ENCODE measurements around the gene TBC1D5.

Gene TBC1D5

DNA sequence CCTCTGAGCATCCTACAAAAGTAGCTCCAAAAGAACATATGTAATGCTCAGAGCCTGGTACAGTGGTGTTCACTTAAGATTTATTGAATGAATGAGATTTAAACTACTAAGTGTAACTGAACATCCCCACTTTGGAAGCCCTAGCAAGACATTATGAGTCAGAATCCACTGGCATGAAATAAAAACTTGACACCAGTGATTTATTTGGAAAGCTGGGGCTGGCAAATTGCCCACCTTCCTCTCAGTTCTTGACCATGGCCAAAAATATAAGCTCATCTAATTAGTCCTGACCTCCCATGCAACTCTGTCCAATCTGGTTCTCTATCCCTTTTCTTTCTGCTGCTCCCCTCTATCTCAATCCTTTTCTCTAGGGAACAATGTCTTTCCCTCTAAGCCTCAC is 439.7 kb downstream of the TBC1D5 start:
- no peak overlapping the region for H3K27ac ChIP-seq (ENCODE audit: insufficient read depth, low read depth, low read length, poor library complexity, severe bottlenecking)
- H3K4me3 ChIP-seq (ENCODE audit: insufficient read depth, low read depth, low read length): no peak overlapping the region
- H3K36me3 ChIP-seq (ENCODE audit: control insufficient read depth, insufficient read depth, low read length): no peaks in the 10 kb centered on the region
- H3K4me1 ChIP-seq (ENCODE audit: control insufficient read depth, insufficient read depth, low read length): no peaks in the 10 kb centered on the region
- H3K9me3 ChIP-seq (ENCODE audit: control insufficient read depth, low read length): no peaks in the 10 kb centered on the region
- H3K27me3 ChIP-seq (ENCODE audit: control insufficient read depth, insufficient read depth, low read length, poor library complexity, severe bottlenecking): no peaks in the 10 kb centered on the region

DNA sequence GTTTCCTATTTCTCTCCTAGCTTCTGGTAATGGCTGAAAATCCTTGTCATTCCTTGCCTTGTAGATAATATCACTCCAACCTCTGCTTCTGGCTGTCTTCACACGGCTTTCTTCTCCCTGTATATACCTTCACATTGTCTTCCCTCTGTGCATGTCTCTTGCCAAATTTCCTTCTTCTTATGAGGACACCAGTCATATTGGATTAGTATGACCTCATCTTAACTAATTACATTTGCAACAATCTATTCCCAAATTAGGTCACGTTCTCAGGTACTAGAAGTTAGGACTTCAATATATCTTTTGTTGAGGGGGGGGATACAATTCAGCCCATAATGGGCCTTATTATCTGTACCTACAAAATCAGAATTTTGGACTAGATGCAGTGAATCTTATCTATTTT is 440.3 kb downstream of the TBC1D5 start:
- no peaks in the 10 kb centered on the region for H3K27me3 ChIP-seq (ENCODE audit: control insufficient read depth, insufficient read depth, low read length, poor library complexity, severe bottlenecking)
- H3K4me3 ChIP-seq (ENCODE audit: insufficient read depth, low read depth, low read length): no peak overlapping the region
- H3K4me1 ChIP-seq (ENCODE audit: control insufficient read depth, insufficient read depth, low read length): no peaks in the 10 kb centered on the region
- H3K27ac ChIP-seq (ENCODE audit: insufficient read depth, low read depth, low read length, poor library complexity, severe bottlenecking): no peak overlapping the region
- 87 to 100% methylated on average over 1 to 2 of the region's 2 CpGs for WGBS, 2 experiments
- no peaks in the 10 kb centered on the region for H3K36me3 ChIP-seq (ENCODE audit: control insufficient read depth, insufficient read depth, low read length)
- H3K9me3 ChIP-seq (ENCODE audit: control insufficient read depth, low read length): no peaks in the 10 kb centered on the region

DNA sequence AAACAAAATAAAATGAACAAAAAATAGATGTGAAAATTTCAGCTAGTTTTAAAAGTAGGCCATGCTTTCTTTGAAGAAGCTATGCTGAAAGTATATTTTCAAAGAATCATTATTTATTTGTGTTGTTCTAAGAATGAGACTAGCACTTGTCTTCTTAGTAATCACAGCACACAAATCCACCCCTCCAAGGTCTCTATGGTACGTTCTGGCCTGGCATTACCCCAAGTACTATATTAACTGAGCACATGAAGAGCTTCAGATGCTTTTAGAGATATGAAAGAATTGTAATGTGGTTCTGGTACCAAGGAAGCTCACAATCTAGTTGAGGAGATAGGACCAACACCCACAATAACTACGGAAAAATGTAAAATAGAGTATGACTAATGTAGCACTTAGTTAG is 441.2 kb downstream of the TBC1D5 start:
- no peak overlapping the region for H3K27ac ChIP-seq (ENCODE audit: insufficient read depth, low read depth, low read length, poor library complexity, severe bottlenecking)
- H3K4me1 ChIP-seq (ENCODE audit: control insufficient read depth, insufficient read depth, low read length): no peaks in the 10 kb centered on the region
- H3K27me3 ChIP-seq (ENCODE audit: control insufficient read depth, insufficient read depth, low read length, poor library complexity, severe bottlenecking): no peaks in the 10 kb centered on the region
- WGBS, 2 experiments: 94 to 98% methylated on average over 2 of the region's 2 CpGs
- H3K36me3 ChIP-seq (ENCODE audit: control insufficient read depth, insufficient read depth, low read length): no peaks in the 10 kb centered on the region
- no peaks in the 10 kb centered on the region for H3K9me3 ChIP-seq (ENCODE audit: control insufficient read depth, low read length)
- no peak overlapping the region for H3K4me3 ChIP-seq (ENCODE audit: insufficient read depth, low read depth, low read length)

DNA sequence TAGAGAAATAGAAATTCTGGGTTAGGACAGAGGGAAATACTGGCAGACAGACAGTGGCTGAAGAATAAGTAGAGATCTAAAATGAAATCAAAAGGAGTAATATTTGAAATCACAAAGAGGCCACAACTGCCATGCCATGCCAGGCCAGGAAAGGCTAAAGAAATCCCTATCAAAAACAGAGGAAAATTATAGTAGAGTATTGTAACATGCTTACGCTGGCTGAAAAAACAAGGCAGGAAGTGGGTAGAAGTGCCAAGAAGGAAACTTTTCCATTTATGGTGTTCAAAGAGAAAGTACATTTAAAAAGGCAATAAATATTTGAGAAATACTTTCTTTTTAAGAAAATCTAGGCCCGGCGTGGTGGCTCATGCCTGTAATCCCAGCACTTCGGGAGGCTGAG is 442.0 kb downstream of the TBC1D5 start:
- H3K4me1 ChIP-seq (ENCODE audit: control insufficient read depth, insufficient read depth, low read length): no peaks in the 10 kb centered on the region
- no peaks in the 10 kb centered on the region for H3K27me3 ChIP-seq (ENCODE audit: control insufficient read depth, insufficient read depth, low read length, poor library complexity, severe bottlenecking)
- WGBS, 2 experiments: 92 to 94% methylated on average over 4 of the region's 4 CpGs
- no peak overlapping the region for H3K4me3 ChIP-seq (ENCODE audit: insufficient read depth, low read depth, low read length)
- H3K27ac ChIP-seq (ENCODE audit: insufficient read depth, low read depth, low read length, poor library complexity, severe bottlenecking): no peak overlapping the region
- H3K9me3 ChIP-seq (ENCODE audit: control insufficient read depth, low read length): no peaks in the 10 kb centered on the region
- H3K36me3 ChIP-seq (ENCODE audit: control insufficient read depth, insufficient read depth, low read length): no peaks in the 10 kb centered on the region

DNA sequence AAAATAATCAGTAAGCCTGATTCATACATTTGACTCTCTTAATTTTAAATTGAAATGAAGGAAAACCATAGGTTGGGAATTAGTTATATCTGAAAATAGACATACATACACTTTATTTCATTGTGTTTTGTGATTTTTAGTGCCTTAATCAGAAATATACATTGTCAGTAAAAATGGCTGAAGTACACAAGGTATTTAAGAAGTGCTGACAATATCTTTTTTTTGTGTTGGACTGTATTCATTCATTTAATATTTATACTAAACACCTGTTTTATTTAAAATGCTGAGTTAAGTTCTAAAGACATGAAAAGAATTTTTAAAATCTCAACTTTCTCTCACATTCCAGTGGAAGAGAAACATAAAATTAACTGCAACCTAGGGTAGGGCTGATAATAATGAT is 444.4 kb downstream of the TBC1D5 start:
- no peak overlapping the region for H3K4me3 ChIP-seq (ENCODE audit: insufficient read depth, low read depth, low read length)
- H3K4me1 ChIP-seq (ENCODE audit: control insufficient read depth, insufficient read depth, low read length): no peaks in the 10 kb centered on the region
- no peaks in the 10 kb centered on the region for H3K36me3 ChIP-seq (ENCODE audit: control insufficient read depth, insufficient read depth, low read length)
- H3K27ac ChIP-seq (ENCODE audit: insufficient read depth, low read depth, low read length, poor library complexity, severe bottlenecking): no peak overlapping the region
- H3K9me3 ChIP-seq (ENCODE audit: control insufficient read depth, low read length): no peaks in the 10 kb centered on the region
- H3K27me3 ChIP-seq (ENCODE audit: control insufficient read depth, insufficient read depth, low read length, poor library complexity, severe bottlenecking): no peaks in the 10 kb centered on the region

DNA sequence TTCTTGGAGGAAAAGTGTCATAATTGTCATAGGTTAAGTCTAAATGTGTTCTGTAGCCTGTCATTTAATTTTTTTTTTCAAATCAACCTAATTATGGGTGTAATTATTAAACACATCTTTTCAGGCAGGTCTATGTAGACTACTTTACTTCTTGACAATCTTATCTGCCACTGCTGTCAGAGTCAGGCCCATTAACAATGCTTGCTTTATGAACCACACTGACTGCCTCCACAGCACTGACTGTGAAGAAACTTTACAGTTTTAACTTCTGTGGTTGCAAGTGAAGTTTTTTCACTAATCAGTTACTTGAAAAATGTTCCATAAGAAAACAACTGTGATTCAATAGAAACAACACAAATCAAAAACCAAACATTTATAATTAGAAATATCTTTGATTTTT is 449.9 kb downstream of the TBC1D5 start:
- Histone ChIP-seq H3K36me3 (ENCODE audit: control insufficient read depth, insufficient read depth, low read length) (no peaks in the 10 kb centered on the region), H3K27ac (ENCODE audit: insufficient read depth, low read depth, low read length, poor library complexity, severe bottlenecking) (no peak overlapping the region), H3K27me3 (ENCODE audit: control insufficient read depth, insufficient read depth, low read length, poor library complexity, severe bottlenecking) (no peaks in the 10 kb centered on the region), H3K4me3 (ENCODE audit: insufficient read depth, low read depth, low read length) (no peak overlapping the region), H3K4me1 (ENCODE audit: control insufficient read depth, insufficient read depth, low read length) (no peaks in the 10 kb centered on the region), H3K9me3 (ENCODE audit: control insufficient read depth, low read length) (no peaks in the 10 kb centered on the region)

DNA sequence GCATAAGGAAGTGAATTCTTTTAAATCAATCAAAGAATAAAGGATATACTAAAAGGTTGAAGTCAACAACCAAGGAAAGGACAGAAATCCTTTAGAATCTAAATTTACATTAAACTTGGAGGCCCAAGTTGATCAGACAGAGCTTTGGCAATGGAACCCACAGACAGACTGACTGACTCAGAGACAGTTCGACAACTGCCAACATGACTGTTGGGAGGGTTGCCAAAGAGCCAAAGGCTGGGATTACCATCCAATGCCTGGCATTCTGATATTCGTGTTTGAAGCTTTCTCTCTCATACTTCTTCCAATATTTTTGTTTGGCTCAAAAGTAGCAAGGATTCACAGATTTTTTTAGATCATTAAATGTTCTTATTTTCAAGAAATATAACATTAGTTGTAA is 451.5 kb downstream of the TBC1D5 start:
- Histone ChIP-seq H3K27ac (ENCODE audit: insufficient read depth, low read depth, low read length, poor library complexity, severe bottlenecking) (no peak overlapping the region), H3K4me1 (ENCODE audit: control insufficient read depth, insufficient read depth, low read length) (no peaks in the 10 kb centered on the region), H3K9me3 (ENCODE audit: control insufficient read depth, low read length) (no peaks in the 10 kb centered on the region), H3K4me3 (ENCODE audit: insufficient read depth, low read depth, low read length) (no peak overlapping the region), H3K36me3 (ENCODE audit: control insufficient read depth, insufficient read depth, low read length) (no peaks in the 10 kb centered on the region), H3K27me3 (ENCODE audit: control insufficient read depth, insufficient read depth, low read length, poor library complexity, severe bottlenecking) (no peaks in the 10 kb centered on the region)
- 91 to 94% methylated on average over 2 of the region's 2 CpGs for WGBS, 2 experiments

DNA sequence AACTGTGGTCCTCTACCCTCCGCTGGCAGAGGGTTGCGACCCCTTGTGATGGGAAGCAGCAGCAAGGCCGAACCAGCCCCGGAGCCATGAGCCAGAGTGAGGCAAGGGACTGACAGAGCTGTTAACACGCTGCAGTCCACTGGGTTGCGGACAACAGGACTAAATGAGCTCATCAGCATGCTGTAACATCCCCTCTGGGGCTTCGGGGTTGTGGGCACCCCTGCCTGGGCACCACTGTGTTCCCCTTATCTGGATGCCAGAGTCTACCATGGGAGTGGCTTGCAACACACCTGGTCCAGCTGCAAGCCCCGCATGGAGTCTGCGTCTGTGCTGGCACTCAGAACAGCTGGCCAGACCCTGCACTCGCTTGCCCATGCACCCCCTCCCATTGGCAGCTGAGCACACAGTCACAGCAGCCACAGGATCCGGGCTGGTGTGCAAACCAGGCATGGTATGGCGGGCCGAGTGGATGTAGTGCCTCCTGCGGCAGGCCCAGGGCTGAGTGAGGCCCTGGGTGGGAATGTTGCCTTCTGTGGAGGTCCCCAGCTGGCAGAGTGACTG is 453.5 kb downstream of the TBC1D5 start:
- H3K9me3 ChIP-seq (ENCODE audit: control insufficient read depth, low read length): no peaks in the 10 kb centered on the region
- no peaks in the 10 kb centered on the region for H3K27me3 ChIP-seq (ENCODE audit: control insufficient read depth, insufficient read depth, low read length, poor library complexity, severe bottlenecking)
- no peaks in the 10 kb centered on the region for H3K36me3 ChIP-seq (ENCODE audit: control insufficient read depth, insufficient read depth, low read length)
- no peak overlapping the region for H3K4me3 ChIP-seq (ENCODE audit: insufficient read depth, low read depth, low read length)
- no peak overlapping the region for H3K27ac ChIP-seq (ENCODE audit: insufficient read depth, low read depth, low read length, poor library complexity, severe bottlenecking)
- H3K4me1 ChIP-seq (ENCODE audit: control insufficient read depth, insufficient read depth, low read length): no peaks in the 10 kb centered on the region
- 94 to 95% methylated on average over 14 of the region's 14 CpGs for WGBS, 2 experiments

DNA sequence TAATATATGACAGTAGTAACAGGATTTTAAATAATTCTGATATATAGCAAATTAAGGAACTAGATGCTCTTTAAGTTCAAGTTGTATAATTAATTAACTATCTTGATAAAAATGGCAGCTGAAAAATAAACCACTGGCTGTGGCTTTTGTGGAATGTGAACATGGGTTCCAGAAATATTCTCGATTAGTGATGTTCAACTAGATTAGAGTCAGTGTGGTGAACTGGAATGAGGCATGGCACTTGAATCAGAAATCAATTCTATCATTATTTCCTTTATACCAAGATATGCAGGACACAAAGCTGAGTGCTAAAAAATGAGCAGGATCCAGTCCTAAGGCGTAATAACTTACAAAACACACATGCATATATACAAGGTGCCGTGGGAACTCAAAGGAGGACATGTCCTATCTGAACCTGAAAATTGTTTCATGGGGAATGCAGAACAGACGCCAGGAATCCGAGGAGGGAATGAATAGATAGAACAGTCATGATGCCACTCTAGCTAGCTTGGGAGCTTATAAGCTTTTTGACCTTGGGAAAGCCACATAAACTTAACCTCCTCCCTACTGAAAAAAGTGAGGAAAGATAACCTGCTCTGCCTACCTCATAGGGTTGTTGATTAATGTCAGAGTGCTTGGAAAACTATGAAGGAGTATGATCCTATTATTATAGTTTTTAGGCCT is 455.3 kb downstream of the TBC1D5 start:
- no peaks in the 10 kb centered on the region for H3K36me3 ChIP-seq (ENCODE audit: control insufficient read depth, insufficient read depth, low read length)
- H3K4me3 ChIP-seq (ENCODE audit: insufficient read depth, low read depth, low read length): no peak overlapping the region
- no peaks in the 10 kb centered on the region for H3K4me1 ChIP-seq (ENCODE audit: control insufficient read depth, insufficient read depth, low read length)
- H3K27ac ChIP-seq (ENCODE audit: insufficient read depth, low read depth, low read length, poor library complexity, severe bottlenecking): no peak overlapping the region
- 93 to 96% methylated on average over 5 of the region's 5 CpGs for WGBS, 2 experiments
- no peaks in the 10 kb centered on the region for H3K9me3 ChIP-seq (ENCODE audit: control insufficient read depth, low read length)
- H3K27me3 ChIP-seq (ENCODE audit: control insufficient read depth, insufficient read depth, low read length, poor library complexity, severe bottlenecking): no peaks in the 10 kb centered on the region

DNA sequence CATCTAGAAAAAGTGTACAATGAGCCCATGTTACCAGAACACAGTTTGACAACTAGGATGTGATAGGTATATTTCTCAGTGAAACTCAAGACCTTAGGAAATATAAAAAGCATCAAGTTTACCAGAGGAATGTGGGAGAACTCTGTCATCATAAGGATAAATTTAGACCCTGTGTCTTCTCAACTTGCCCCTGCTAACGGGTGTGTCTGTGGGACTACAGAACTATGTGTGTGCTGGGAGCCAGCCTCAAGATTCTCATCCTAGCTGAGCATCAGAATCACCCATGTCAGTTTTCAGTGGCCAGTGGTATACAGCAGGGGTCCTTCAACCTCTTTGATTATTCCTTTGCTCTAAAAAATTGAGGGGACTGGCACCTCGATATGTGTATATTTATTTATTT is 464.4 kb downstream of the TBC1D5 start:
- Histone ChIP-seq H3K4me3 (ENCODE audit: insufficient read depth, low read depth, low read length) (no peak overlapping the region), H3K36me3 (ENCODE audit: control insufficient read depth, insufficient read depth, low read length) (no peaks in the 10 kb centered on the region), H3K27ac (ENCODE audit: insufficient read depth, low read depth, low read length, poor library complexity, severe bottlenecking) (no peak overlapping the region), H3K27me3 (ENCODE audit: control insufficient read depth, insufficient read depth, low read length, poor library complexity, severe bottlenecking) (no peaks in the 10 kb centered on the region), H3K9me3 (ENCODE audit: control insufficient read depth, low read length) (no peaks in the 10 kb centered on the region), H3K4me1 (ENCODE audit: control insufficient read depth, insufficient read depth, low read length) (no peaks in the 10 kb centered on the region)
- WGBS, 2 experiments: 88 to 91% methylated on average over 1 of the region's 2 CpGs

DNA sequence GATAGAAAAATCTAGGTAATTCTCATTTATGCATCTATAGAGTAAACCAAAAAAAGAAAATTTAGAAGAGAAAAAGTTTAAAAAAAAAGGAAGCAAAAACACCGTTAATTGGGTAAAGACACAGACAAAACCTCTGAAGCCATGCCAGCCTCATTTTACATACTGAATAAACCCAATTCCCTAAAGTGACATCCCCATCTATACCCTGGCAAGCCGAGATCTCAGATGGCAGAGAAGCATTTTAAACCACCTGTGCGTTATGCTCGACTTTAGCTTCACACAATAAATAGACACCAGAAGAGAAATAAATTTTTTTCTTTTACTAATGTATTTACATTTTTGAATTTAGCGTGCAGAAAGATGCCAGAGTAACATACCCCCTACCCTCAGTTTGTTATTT is 475.6 kb downstream of the TBC1D5 start:
- 95 to 97% methylated on average over 3 to 4 of the region's 5 CpGs for WGBS, 2 experiments
- Histone ChIP-seq H3K9me3 (ENCODE audit: control insufficient read depth, low read length) (no peaks in the 10 kb centered on the region), H3K27me3 (ENCODE audit: control insufficient read depth, insufficient read depth, low read length, poor library complexity, severe bottlenecking) (no peaks in the 10 kb centered on the region), H3K4me1 (ENCODE audit: control insufficient read depth, insufficient read depth, low read length) (no peaks in the 10 kb centered on the region), H3K27ac (ENCODE audit: insufficient read depth, low read depth, low read length, poor library complexity, severe bottlenecking) (no peak overlapping the region), H3K4me3 (ENCODE audit: insufficient read depth, low read depth, low read length) (no peak overlapping the region), H3K36me3 (ENCODE audit: control insufficient read depth, insufficient read depth, low read length) (no peaks in the 10 kb centered on the region)

Data from ectodermal cell (in vitro differentiated cells).